Measurements from ENCODE around the gene SPAG7. TPM values are rescaled to one million over a fixed set of nuclear protein-coding genes. Genes with fewer than 3 reads are reported as not detected.

Gene SPAG7
- total RNA-seq, 1 donor from 2014 or later, result 61.8 TPM

GRCh38 chr17:4950746-4951204, 16.8 kb downstream of the SPAG7 start, which contains the start of gene ENO3:
Gene ENO3, plus strand, starts transcription at chr17:4951119. Its CDS starts 711 bp downstream, at chr17:4951830.
- no peak for DNase-seq (ENCODE audit: extremely low read depth, low read depth, low spot score)

DNA sequence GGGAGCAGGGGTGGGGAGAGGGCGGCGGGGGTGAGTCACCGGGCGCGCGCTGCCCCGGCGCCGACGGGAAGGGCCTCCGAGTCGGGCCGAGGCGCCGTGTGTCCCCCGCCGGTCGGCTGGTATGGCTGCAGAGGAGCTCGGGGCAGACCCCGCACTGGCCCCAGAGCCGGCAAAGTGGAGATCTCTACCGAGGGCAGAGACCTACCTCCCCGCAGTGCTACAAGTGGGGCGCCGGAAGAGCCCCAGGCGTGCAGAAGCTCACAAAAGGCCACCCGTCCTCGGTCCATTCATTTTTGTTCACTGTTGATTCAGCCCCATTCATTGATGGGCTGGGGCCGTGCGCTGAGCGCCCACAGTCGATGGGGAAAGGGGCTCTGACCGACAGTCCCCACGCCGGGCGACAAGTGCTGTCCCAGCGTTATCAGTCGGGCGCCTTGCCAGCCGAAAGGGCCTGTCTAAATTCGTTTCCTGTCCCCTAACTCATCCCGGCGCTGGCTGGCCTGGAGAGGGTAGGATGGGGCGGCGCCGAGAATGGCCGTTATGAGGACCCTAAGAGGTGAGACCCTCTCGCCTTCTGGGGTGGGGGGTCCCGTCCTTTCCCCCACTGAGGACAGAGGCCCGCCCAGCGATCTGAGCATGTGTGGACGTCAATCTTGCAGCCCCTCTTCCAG, 17.4 kb downstream of the SPAG7 start:
- DNase-seq (ENCODE audit: extremely low read depth, low read depth, low spot score), result no peak

- no peak for DNase-seq (ENCODE audit: extremely low read depth, low read depth, low spot score)
Observed at GRCh38 chr17:4949321-4950074, 18.1 kb downstream of the SPAG7 start.

DNA sequence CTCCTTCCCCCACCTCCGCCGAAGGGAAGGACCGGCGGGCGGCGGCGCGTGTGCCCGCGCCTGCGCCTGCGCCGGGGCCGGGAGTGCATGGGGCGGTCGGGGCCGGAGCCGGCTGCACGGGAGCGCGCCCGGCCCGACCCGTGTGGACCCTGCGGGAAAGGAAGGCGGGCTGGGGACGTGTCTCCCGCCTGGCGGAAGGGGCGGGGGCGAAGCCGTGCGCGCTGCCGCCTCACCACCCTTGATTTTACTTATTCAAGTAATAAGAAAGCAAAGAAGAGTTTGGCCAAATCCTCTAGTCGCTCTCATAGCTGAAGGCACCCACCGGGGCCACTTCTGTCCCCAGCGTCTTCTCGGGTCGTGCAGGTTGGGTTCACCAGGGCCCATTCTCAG, 18.7 kb downstream of the SPAG7 start:
- no peak for DNase-seq (ENCODE audit: extremely low read depth, low read depth, low spot score)

DNA sequence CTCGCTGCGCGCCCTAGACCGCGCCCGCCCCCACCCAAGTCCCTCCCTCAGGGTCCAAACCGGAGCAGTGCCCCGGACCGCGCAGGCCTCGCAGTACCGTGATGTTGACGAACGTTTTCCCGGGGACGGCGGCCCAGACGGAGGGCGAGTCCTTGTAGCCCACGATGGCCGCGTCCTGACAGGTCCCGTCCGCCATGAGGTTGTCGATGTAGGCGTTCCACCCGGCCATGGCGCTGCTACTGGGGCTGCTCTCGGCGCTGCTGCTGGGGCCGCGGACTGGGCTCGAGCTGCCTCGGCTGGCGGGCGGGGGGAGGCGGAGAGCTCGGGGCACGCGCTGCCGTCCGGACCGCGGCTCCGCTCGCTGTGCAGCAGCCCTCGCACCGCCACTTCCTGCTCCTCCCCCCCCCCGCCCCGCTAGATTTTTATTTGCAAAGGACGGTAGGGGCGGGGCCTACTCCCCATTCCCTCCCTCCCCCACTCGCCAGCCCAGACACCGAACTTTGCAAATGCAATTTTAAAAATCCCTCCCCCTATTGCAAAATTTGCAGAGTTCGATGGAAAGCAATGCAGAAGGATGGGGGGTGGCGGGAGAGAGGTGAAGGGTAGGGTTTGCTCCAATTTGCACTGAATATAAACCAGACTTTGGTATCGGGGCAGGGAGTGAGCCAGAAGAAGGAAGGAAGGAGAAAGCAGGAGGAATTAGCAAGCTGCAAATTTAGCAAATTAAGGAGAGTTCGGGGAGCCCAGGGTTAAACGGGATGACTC, 19.3 kb downstream of the SPAG7 start, which contains the start of gene PFN1:
TSS of gene PFN1 (minus strand) at position 365 of the 765 bp plus-strand sequence. CDS start at position 229, 136 bp downstream.
- no peak for DNase-seq (ENCODE audit: extremely low read depth, low read depth, low spot score)

DNA sequence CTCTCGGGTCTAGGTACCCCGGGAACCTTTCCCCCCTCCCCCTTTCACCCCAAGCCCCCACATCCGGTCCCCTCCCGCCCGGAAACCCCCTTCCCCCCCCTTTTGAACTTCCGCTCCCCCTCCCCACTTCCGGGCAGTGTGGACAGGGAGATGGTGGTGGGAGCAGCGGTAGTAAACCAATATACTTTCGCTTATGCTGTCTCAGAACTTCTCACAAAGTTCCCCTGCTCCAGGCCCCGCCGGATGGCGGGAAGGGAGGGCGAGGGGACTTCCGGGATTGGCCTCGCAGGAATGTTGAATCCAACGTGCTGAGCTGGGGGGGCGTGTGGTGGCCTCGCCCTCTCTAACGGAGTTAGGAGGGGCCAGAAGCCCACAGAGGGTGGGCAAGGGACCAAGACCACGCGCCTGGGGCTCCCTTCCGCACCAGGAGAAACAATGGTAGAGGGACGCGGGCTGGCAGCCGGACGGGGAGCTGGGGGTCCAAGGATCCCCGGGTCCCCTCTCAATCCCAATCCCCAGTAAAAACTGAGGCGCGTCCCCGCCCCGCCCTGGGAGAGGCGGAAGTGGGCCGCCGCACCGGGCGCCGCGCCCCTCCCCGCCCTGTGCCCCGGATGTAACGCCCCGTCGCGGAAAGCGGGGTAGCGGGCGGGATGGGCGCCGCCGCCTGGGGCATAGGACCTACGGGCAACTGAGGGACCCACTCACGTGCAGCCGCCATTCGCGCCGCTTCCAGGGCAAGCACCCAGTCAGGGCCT, 20.0 kb downstream of the SPAG7 start:
- DNase-seq (ENCODE audit: extremely low read depth, low read depth, low spot score), result no peak

- no peak for DNase-seq (ENCODE audit: extremely low read depth, low read depth, low spot score)
Observed at GRCh38 chr17:4947010-4947410, 20.6 kb downstream of the SPAG7 start.

- DNase-seq (ENCODE audit: extremely low read depth, low read depth, low spot score), result no peak
Observed at GRCh38 chr17:4946312-4946976, 21.2 kb downstream of the SPAG7 start.

- no peak for DNase-seq (ENCODE audit: extremely low read depth, low read depth, low spot score)
Observed at GRCh38 chr17:4945944-4946280, 21.7 kb downstream of the SPAG7 start.

DNA sequence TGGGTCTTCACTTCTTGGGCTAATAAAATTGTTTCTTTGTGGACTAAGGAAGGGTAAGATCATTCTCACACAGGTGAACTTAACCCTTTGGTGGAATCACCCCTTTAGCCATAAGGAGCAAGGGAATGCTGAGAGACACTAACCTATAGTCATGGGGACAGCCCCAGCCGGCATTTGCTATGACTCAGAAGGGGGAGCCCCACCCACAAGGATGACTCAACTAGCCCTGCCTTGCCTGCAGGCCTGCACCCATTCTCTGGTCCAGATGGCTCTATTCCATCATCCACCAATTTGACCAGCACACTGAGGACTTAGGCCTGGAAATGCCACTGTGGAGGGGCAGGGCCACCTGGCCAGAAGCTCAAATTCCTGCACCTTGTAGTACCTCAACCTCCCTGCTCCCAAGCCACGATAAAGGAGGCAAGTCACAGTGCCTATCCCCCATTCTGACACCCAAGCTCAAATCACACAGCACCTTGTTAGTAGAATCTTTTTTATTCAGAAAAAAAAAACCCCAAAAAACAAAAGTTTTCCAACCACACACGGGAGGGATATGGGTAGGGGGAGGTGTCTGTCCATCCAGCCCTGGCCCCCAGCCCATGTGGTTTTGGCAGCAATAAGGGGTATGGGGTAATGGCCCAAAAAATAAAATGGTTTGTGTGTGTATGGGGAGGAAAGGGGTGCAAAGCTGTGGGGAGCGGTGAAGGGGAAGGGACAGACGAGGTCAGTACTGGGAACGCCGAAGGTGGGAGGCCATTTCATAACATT, 22.3 kb downstream of the SPAG7 start:
- no peak for DNase-seq (ENCODE audit: extremely low read depth, low read depth, low spot score)

DNA sequence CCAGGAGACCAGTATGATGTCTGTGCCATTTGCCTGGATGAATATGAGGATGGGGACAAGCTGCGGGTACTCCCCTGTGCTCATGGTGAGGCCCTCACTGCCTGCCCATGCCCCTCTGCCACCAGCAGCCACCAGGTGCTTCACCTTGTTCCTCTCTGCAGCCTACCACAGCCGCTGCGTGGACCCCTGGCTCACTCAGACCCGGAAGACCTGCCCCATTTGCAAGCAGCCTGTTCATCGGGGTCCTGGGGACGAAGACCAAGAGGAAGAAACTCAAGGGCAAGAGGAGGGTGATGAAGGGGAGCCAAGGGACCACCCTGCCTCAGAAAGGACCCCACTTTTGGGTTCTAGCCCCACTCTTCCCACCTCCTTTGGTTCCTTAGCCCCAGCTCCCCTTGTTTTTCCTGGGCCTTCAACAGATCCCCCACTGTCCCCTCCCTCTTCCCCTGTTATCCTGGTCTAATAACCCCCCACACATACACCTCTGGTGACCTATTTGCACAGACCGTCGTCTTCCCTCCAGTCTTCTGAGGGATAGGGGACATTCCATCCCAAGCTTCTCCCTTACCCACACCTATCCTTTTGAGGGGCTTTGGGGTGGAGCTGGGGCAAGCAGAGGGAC, 23.0 kb downstream of the SPAG7 start:
- no peak for DNase-seq (ENCODE audit: extremely low read depth, low read depth, low spot score)

- no peak for DNase-seq (ENCODE audit: extremely low read depth, low read depth, low spot score)
Observed at GRCh38 chr17:4944163-4944553, 23.5 kb downstream of the SPAG7 start.

DNA sequence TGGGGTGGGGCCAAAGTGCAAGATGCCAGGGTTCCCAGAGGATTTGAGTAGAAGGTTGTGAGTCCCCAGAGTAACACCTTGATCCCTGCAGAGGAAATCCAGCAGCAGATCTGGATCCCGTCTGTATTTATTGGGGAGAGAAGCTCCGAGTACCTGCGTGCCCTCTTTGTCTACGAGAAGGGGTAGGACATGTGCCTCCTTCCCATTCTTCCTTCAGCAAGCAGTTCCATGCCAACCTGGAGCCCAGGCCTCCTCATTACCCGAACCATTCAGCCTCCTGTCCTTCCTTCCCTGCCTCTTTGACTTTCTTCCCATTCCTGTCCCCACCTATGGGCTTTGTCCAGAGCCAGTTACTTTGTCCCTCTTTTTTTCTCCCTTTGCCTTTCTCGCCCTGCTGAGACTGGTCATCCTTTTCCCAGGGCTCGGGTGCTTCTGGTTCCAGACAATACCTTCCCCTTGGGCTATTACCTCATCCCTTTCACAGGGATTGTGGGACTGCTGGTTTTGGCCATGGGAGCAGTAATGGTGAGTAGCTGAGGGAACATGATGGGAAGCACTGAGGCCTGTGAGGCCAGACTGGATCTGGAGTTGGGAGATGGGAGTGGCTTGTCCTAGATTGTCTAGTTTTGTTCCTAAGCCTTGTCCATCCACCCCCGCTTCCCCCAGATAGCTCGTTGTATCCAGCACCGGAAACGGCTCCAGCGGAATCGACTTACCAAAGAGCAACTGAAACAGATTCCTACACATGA, 24.7 kb downstream of the SPAG7 start:
- DNase-seq (ENCODE audit: extremely low read depth, low read depth, low spot score), result no peak

DNA sequence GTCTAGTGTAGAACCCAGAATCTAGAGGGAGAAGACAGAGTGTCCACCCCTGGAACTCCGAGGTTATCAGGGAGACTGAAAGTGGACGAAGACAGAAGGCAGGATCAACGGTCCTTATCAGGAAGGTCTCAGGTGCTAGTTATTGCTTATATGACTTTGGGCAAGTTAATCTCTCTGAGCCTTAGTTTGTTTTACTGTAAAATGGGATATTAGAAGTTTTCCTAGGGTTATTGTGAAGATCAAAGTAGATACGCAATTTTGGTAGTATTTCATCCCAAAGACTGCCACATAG, 26.4 kb downstream of the SPAG7 start:
- no peak for DNase-seq (ENCODE audit: extremely low read depth, low read depth, low spot score)

DNA sequence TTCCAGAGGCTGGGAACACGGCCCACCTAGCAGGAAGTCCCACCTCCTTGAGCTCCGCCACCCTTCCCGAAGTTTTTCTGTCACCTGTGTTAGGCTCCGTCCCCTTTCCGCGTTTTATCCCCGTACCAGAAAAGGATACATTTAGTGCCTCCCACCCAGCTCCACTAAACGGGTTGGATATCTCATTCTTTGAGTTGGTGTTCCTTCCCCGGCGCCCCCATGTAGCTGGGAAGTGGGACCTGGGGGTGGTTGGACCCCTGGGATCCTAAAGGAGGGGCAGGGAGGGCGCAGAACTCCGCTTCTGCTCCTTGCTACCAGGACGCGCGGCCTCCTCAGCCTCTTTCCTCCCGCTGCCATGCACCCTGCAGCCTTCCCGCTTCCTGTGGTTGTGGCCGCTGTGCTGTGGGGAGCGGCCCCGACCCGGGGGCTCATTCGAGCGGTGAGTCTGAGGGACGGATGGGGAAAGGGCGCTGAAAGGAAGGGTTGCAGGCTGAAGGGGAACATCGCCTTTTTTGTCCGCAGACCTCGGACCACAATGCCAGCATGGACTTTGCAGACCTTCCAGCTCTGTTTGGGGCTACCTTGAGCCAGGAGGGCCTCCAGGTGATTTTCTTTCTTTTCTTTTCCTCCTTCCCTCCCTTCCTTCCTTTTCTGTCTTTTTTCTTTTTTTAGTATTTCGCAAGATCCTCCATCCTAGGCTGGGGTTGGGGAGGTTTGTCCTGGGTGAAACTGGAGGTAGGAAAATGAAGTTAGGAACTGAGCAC, 26.9 kb downstream of the SPAG7 start:
- no peak for DNase-seq (ENCODE audit: extremely low read depth, low read depth, low spot score)

- peak; percentile 100 for DNase-seq (ENCODE audit: extremely low read depth, low read depth, low spot score)
Observed at GRCh38 chr17:4939796-4940554, 27.6 kb downstream of the SPAG7 start, which contains the start of the genes RNF167 and SLC25A11. Gene RNF167, plus strand, starts transcription at chr17:4940268. Its CDS starts 642 bp downstream, at chr17:4940910. Gene SLC25A11, minus strand, starts transcription at chr17:4940046. Its CDS starts 136 bp downstream, at chr17:4939910.

DNA sequence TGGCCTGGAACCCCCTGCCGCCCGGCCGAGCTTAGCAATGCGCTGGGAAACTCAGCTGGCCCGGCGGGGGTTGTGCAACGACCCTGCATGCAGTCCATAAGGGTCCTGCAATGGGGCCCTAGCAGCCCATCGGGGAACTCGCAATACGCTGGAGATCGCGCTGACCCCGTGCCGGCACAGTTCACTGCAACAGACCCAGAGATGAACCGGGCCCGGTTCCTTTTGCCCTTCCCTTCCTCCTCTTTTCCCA, 28.1 kb downstream of the SPAG7 start:
- no peak for DNase-seq (ENCODE audit: extremely low read depth, low read depth, low spot score)
